IMR-90 (cell line): ENCODE measurements around the gene FTCDNL1. TPM values are rescaled to one million over a fixed set of nuclear protein-coding genes. Genes with fewer than 3 reads are reported as not detected.

Source experiments
- ATAC-seq: fragments of 200-7000 bp; cut with Tn5 transposase; 2 replicates; pipeline ENCODE4 v1.9.1; 2020; ENCODE audit warnings: low read depth, mild to moderate bottlenecking, moderate library complexity
- BruUV-seq: library from RNA; stranded (reverse); fragments of 400-500 nt; replicated peaks from 2 replicates; lab custom pipeline; 2021; lab: Mats Ljungman, UMichigan
- CTCF ChIA-PET: fragments of 300-600 bp; formaldehyde crosslinking; extraction: SDS; loops from one replicate; lab custom pipeline; 2021; ENCODE audit warnings: antibody characterized with exemption; lab: Yijun Ruan, JAX
- POLR2A ChIA-PET: fragments of 300-600 bp; sonication (Branson Sonifier 250); formaldehyde crosslinking; loops from one replicate; lab custom pipeline; 2022; ENCODE audit warnings: antibody characterized with exemption; ENCODE audit not compliant: unreplicated experiment; lab: Charles Lee
- DNase-seq: peaks from one replicate; pipeline ENCODE4 v3.0.0; 2013
- H2AFZ ChIP-seq: replicated peaks from 2 replicates; pipeline ENCODE3; 2013; ENCODE audit warnings: low read length, mild to moderate bottlenecking; ENCODE audit not compliant: poor library complexity
- H2AK5ac ChIP-seq: 2 replicates; pipeline ENCODE4 v1.6.1; 2013; ENCODE audit warnings: low read depth, low read length, inconsistent platforms
- H2AK9ac ChIP-seq: replicated peaks from 2 replicates; pipeline ENCODE3; 2013; ENCODE audit warnings: mild to moderate bottlenecking, low read depth, low read length, moderate library complexity; ENCODE audit not compliant: poor library complexity
- H2BK120ac ChIP-seq: 2 replicates; pipeline ENCODE4 v1.6.1; 2013; ENCODE audit warnings: low read depth, low read length, inconsistent platforms
- H2BK15ac ChIP-seq: 3 replicates; pipeline ENCODE4 v1.6.1; 2013; ENCODE audit warnings: low read depth, low read length, inconsistent platforms
- H2BK20ac ChIP-seq: 2 replicates; pipeline ENCODE4 v1.6.1; 2013; ENCODE audit warnings: low read depth, mild to moderate bottlenecking, inconsistent platforms, low read length, moderate library complexity
- H2BK5ac ChIP-seq: 2 replicates; pipeline ENCODE4 v1.6.1; 2013; ENCODE audit warnings: mild to moderate bottlenecking, low read depth, low read length, inconsistent platforms; ENCODE audit not compliant: poor library complexity, severe bottlenecking
- H3K14ac ChIP-seq: replicated peaks from 2 replicates; pipeline ENCODE4 v1.6.1; 2013; ENCODE audit warnings: low read depth, low read length, inconsistent platforms
- H3K18ac ChIP-seq: 2 replicates; pipeline ENCODE4 v1.6.1; 2013; ENCODE audit warnings: low read depth, low read length, control low read depth
- H3K23ac ChIP-seq: 2 replicates; pipeline ENCODE4 v1.6.1; 2013; ENCODE audit warnings: low read depth, low read length, inconsistent platforms
- H3K27ac ChIP-seq: 2 replicates; pipeline ENCODE4 v1.5.1; 2013; ENCODE audit warnings: mild to moderate bottlenecking, control low read depth, low read length; ENCODE audit not compliant: insufficient read depth
- H3K27me3 ChIP-seq: 2 replicates; pipeline ENCODE4 v1.6.1; 2013; ENCODE audit warnings: low read length; ENCODE audit not compliant: control insufficient read depth, insufficient read depth
- H3K36me3 ChIP-seq: 2 replicates; pipeline ENCODE4 v1.6.1; 2013; ENCODE audit warnings: low read length, mixed read lengths; ENCODE audit not compliant: control insufficient read depth, insufficient read depth
- H3K4ac ChIP-seq: 2 replicates; pipeline ENCODE4 v1.6.1; 2013; ENCODE audit warnings: low read depth, low read length, inconsistent platforms
- H3K4me1 ChIP-seq: 2 replicates; pipeline ENCODE4 v1.6.1; 2013; ENCODE audit warnings: low read length, mixed read lengths; ENCODE audit not compliant: control insufficient read depth, insufficient read depth
- H3K4me2 ChIP-seq: 2 replicates; pipeline ENCODE4 v1.6.1; 2013; ENCODE audit warnings: low read depth, mild to moderate bottlenecking, control low read depth, low read length, moderate library complexity
- H3K4me3 ChIP-seq: 2 replicates; pipeline ENCODE4 v1.5.1; 2013; ENCODE audit warnings: low read depth, mild to moderate bottlenecking, control low read depth, low read length, moderate library complexity; ENCODE audit not compliant: insufficient read depth
- H3K56ac ChIP-seq: 2 replicates; pipeline ENCODE4 v1.6.1; 2013; ENCODE audit warnings: low read length, inconsistent platforms; ENCODE audit not compliant: insufficient read depth; ENCODE audit errors: extremely low read depth
- H3K79me1 ChIP-seq, 2 experiments: 2 replicates each; pipeline ENCODE4 v1.6.1; 2013; ENCODE audit warnings: low read length in 2 of 2, inconsistent platforms in 1 of 2, low read depth in 1 of 2
- H3K9ac ChIP-seq: 2 replicates; pipeline ENCODE4 v1.6.1; 2013; ENCODE audit warnings: low read depth, low read length, control low read depth
- H3K9me1 ChIP-seq: 2 replicates; pipeline ENCODE4 v1.6.1; 2013; ENCODE audit warnings: low read length, inconsistent platforms; ENCODE audit not compliant: insufficient read depth
- H3K9me3 ChIP-seq: 2 replicates; pipeline ENCODE4 v1.6.1; 2013; ENCODE audit warnings: low read length; ENCODE audit not compliant: control insufficient read depth, insufficient read depth
- H4K20me1 ChIP-seq: 2 replicates; pipeline ENCODE4 v1.6.1; 2013; ENCODE audit warnings: low read length, inconsistent platforms; ENCODE audit not compliant: insufficient read depth
- H4K5ac ChIP-seq: 2 replicates; pipeline ENCODE4 v1.6.1; 2013; ENCODE audit warnings: mild to moderate bottlenecking, low read depth, low read length, control low read depth
- H4K8ac ChIP-seq, 2 experiments: 2 replicates each; pipeline ENCODE4 v1.6.1; 2013; ENCODE audit warnings: low read depth in 2 of 2, low read length in 2 of 2, control low read depth in 1 of 2, inconsistent platforms in 1 of 2
- H4K91ac ChIP-seq: 2 replicates; pipeline ENCODE4 v1.6.1; 2013; ENCODE audit warnings: low read depth, low read length, inconsistent platforms; ENCODE audit not compliant: insufficient read depth
- BHLHE40 ChIP-seq: fragments of 150-350 bp; IDR thresholded peaks from 2 replicates; pipeline ENCODE4 v1.6.1; 2016; ENCODE audit warnings: mild to moderate bottlenecking, low read depth, low read length
- CEBPB ChIP-seq: IDR thresholded peaks from 2 replicates; pipeline ENCODE4 v1.6.1; 2012; ENCODE audit warnings: low read depth, low read length, improper control_type of control experiment
- CHD1 ChIP-seq: IDR thresholded peaks from 2 replicates; pipeline ENCODE4 v1.6.1; 2012; ENCODE audit warnings: low read depth, low read length, improper control_type of control experiment
- FOS ChIP-seq: fragments of 150-350 bp; IDR thresholded peaks from 2 replicates; pipeline ENCODE4 v1.6.1; 2016; ENCODE audit warnings: low read depth, low read length
- MAFK ChIP-seq: IDR thresholded peaks from 2 replicates; pipeline ENCODE4 v1.6.1; 2012; ENCODE audit warnings: low read depth, low read length, improper control_type of control experiment
- MAZ ChIP-seq: IDR thresholded peaks from 2 replicates; pipeline ENCODE4 v1.6.1; 2012; ENCODE audit warnings: low read depth, mild to moderate bottlenecking, low read length, improper control_type of control experiment, moderate library complexity, borderline replicate concordance
- MXI1 ChIP-seq: IDR thresholded peaks from 2 replicates; pipeline ENCODE4 v1.6.1; 2012; ENCODE audit warnings: low read depth, mild to moderate bottlenecking, low read length, moderate library complexity, borderline replicate concordance
- NFE2L2 ChIP-seq: fragments of 150-350 bp; IDR thresholded peaks from 2 replicates; pipeline ENCODE4 v1.6.1; 2016; ENCODE audit warnings: low read depth, mild to moderate bottlenecking, low read length
- POLR2A ChIP-seq: IDR thresholded peaks from 2 replicates; pipeline ENCODE4 v1.6.1; 2012; ENCODE audit warnings: mild to moderate bottlenecking, low read depth, low read length
- RAD21 ChIP-seq: IDR thresholded peaks from 2 replicates; pipeline ENCODE4 v1.6.1; 2012; ENCODE audit warnings: low read length, improper control_type of control experiment
- RCOR1 ChIP-seq: IDR thresholded peaks from 2 replicates; pipeline ENCODE4 v1.6.1; 2012; ENCODE audit warnings: mild to moderate bottlenecking, low read length, improper control_type of control experiment; ENCODE audit not compliant: insufficient replicate concordance
- RFX5 ChIP-seq: IDR thresholded peaks from 2 replicates; pipeline ENCODE4 v1.8.0; 2012; ENCODE audit warnings: low read depth, mild to moderate bottlenecking, low read length, moderate library complexity
- SMC3 ChIP-seq: fragments of 150-350 bp; IDR thresholded peaks from 2 replicates; pipeline ENCODE4 v1.6.1; 2016; ENCODE audit warnings: low read depth, mild to moderate bottlenecking, antibody characterized with exemption, low read length, moderate library complexity
- WGBS, 2 experiments: methylation state at CpG; one replicate each; pipeline versions ENCODE4 v1.1.5 to v1.1.7; 2013; ENCODE audit warnings: missing lambda C conversion rate in 2 of 2; ENCODE audit not compliant: insufficient read length in 1 of 2; ENCODE audit errors: extremely low coverage in 2 of 2; 5-methylcytosine and 5-hydroxymethylcytosine counted together
- dilution Hi-C: fragments of 300-500 bp; cut with HindIII; formaldehyde crosslinking; loops from one replicate; pipeline ENCODE4 v1.14.3; 2018; ENCODE audit warnings: low sequenced_read_pairs; ENCODE audit not compliant: unreplicated experiment
- in situ Hi-C: fragments of 300-500 bp; cut with MboI; formaldehyde crosslinking; loops from 3 replicates; pipeline ENCODE4 v1.14.3; 2019; ENCODE audit warnings: low sequenced_read_pairs, inconsistent platforms, mixed read lengths
- intact Hi-C: fragments of 100-400 bp; cut with micrococcal nuclease; formaldehyde crosslinking; loops from 2 replicates; pipeline ENCODE4 v1.10.0; 2022
- polyA plus RNA-seq, 3 experiments: library from polyadenylated mRNA; depleted of rRNA; stranded (reverse); fragments of >200 nt; gene quantifications; 2 replicates each; pipeline ENCODE4 v1.2.3, GENCODE V29; 2012; ENCODE audit warnings: low replicate concordance in 1 of 3
- total RNA-seq: library from RNA; depleted of rRNA; stranded (reverse); fragments of >200 nt; gene quantifications from 2 replicates; pipeline ENCODE4 v1.2.3, GENCODE V29; 2012
- TF ChIP-seq, protein P1 (sequence below): fragments of 150-350 bp; IDR thresholded peaks from 2 replicates; pipeline ENCODE4 v1.6.1; 2017; ENCODE audit warnings: mild to moderate bottlenecking, antibody characterized with exemption, low read length, low read depth
- TF ChIP-seq, protein P2 (sequence below): conservative IDR thresholded peaks from 2 replicates; pipeline ENCODE4 v1.5.1; 2012; ENCODE audit warnings: mild to moderate bottlenecking, low read depth, low read length, improper control_type of control experiment
- TF ChIP-seq, protein P3 (sequence below): fragments of 150-350 bp; IDR thresholded peaks from 2 replicates; pipeline ENCODE4 v1.6.1; 2016; ENCODE audit warnings: low read depth, mild to moderate bottlenecking, low read length, moderate library complexity, borderline replicate concordance

FTCDNL1 gene
- total and polyA plus RNA-seq, 2 of the 4 experiments (the other 2 are of a cell fraction), result 0.18 to 0.21 TPM

DNA sequence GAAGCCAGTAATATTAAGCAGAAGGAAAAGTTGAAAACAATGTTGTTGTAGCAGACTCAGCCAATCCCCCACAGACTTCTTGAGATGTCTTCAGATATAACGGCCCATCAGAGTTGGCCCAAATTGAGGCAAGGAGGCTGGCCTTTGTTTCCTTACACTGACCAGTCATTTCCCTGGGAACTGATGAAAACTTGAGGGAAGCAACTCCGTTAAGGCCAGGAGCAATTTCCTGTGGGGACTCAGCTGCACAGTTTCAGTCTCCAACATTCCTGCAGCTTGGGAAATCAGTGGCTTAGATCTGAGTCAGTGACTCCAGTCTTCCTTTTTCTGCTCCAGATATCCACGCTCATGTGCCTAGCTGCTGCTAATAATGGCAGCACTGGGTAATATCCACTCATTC is 75.7 kb downstream of the FTCDNL1 start:
- no peak overlapping the region for H4K91ac ChIP-seq
- no peak overlapping the region for H2BK5ac ChIP-seq
- H3K27me3 ChIP-seq, result no peaks in the 10 kb centered on the region; the same call in 1 of the 2 replicates
- no peaks in the 10 kb centered on the region for H3K9me3 ChIP-seq
- intact Hi-C loops, result no loop called here
- H3K79me1 ChIP-seq, result no peaks in the 10 kb centered on the region
- no TSS peak for BruUV-seq
- no peak overlapping the region for H2AFZ ChIP-seq
- H3K18ac ChIP-seq, result no peak overlapping the region
- no peaks in the 10 kb centered on the region for H3K36me3 ChIP-seq
- H4K5ac ChIP-seq, result no peak overlapping the region
- H3K4me2 ChIP-seq, result no peak overlapping the region
- H3K4me1 ChIP-seq, result no peaks in the 10 kb centered on the region
- dilution Hi-C loops, result no loop called here
- TF ChIP-seq SMC3 (no peak), CEBPB (no peak), MAZ (no peak), MXI1 (no peak), CHD1 (no peak), POLR2A (no peak), MAFK (no peak), BHLHE40 (no peak), RFX5 (no peak), FOS (no peak), RAD21 (no peak), NFE2L2 (no peak), RCOR1 (no peak)
- TF ChIP-seq, protein P1, sequence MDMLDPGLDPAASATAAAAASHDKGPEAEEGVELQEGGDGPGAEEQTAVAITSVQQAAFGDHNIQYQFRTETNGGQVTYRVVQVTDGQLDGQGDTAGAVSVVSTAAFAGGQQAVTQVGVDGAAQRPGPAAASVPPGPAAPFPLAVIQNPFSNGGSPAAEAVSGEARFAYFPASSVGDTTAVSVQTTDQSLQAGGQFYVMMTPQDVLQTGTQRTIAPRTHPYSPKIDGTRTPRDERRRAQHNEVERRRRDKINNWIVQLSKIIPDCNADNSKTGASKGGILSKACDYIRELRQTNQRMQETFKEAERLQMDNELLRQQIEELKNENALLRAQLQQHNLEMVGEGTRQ, result no peak
- TF ChIP-seq, protein P2, sequence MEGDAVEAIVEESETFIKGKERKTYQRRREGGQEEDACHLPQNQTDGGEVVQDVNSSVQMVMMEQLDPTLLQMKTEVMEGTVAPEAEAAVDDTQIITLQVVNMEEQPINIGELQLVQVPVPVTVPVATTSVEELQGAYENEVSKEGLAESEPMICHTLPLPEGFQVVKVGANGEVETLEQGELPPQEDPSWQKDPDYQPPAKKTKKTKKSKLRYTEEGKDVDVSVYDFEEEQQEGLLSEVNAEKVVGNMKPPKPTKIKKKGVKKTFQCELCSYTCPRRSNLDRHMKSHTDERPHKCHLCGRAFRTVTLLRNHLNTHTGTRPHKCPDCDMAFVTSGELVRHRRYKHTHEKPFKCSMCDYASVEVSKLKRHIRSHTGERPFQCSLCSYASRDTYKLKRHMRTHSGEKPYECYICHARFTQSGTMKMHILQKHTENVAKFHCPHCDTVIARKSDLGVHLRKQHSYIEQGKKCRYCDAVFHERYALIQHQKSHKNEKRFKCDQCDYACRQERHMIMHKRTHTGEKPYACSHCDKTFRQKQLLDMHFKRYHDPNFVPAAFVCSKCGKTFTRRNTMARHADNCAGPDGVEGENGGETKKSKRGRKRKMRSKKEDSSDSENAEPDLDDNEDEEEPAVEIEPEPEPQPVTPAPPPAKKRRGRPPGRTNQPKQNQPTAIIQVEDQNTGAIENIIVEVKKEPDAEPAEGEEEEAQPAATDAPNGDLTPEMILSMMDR, result no peak
- TF ChIP-seq, protein P3, sequence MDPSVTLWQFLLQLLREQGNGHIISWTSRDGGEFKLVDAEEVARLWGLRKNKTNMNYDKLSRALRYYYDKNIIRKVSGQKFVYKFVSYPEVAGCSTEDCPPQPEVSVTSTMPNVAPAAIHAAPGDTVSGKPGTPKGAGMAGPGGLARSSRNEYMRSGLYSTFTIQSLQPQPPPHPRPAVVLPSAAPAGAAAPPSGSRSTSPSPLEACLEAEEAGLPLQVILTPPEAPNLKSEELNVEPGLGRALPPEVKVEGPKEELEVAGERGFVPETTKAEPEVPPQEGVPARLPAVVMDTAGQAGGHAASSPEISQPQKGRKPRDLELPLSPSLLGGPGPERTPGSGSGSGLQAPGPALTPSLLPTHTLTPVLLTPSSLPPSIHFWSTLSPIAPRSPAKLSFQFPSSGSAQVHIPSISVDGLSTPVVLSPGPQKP, result no peak
- no peak overlapping the region for H3K27ac ChIP-seq
- ATAC-seq, result peak; percentile 40; the same call in 1 of the 2 replicates
- in situ Hi-C loops, result no loop called here
- no peak overlapping the region for H3K4ac ChIP-seq
- no peak overlapping the region for H2AK5ac ChIP-seq
- CTCF ChIA-PET, result no interaction called here
- H4K8ac ChIP-seq, result no peak overlapping the region
- no peaks in the 10 kb centered on the region for H3K9me1 ChIP-seq
- DNase-seq, result no peak
- POLR2A ChIA-PET, result no interaction called here
- 46% methylated on average over 2 of the region's 3 CpGs; no CpG with 5 or more reads in 1 of the 2 experiments for WGBS, 2 experiments
- H3K14ac ChIP-seq, result no peak overlapping the region
- H3K23ac ChIP-seq, result no peak overlapping the region
- H2BK120ac ChIP-seq, result no peak overlapping the region
- H3K9ac ChIP-seq, result no peak overlapping the region
- no peak overlapping the region for H2BK15ac ChIP-seq
- no peak overlapping the region for H2AK9ac ChIP-seq
- H3K4me3 ChIP-seq, result no peak overlapping the region
- no peak overlapping the region for H2BK20ac ChIP-seq
- no peak overlapping the region for H3K56ac ChIP-seq
- H4K20me1 ChIP-seq, result no peaks in the 10 kb centered on the region
